ENCODE measurements around the gene HOXC5. TPM values are rescaled to one million over a fixed set of nuclear protein-coding genes. Genes with fewer than 3 reads are reported as not detected.

The HOXC5 gene
- total and polyA plus RNA-seq, 2 donors (not counting 1 experiment from before 2014, with no cell fraction given) = not detected

DNA sequence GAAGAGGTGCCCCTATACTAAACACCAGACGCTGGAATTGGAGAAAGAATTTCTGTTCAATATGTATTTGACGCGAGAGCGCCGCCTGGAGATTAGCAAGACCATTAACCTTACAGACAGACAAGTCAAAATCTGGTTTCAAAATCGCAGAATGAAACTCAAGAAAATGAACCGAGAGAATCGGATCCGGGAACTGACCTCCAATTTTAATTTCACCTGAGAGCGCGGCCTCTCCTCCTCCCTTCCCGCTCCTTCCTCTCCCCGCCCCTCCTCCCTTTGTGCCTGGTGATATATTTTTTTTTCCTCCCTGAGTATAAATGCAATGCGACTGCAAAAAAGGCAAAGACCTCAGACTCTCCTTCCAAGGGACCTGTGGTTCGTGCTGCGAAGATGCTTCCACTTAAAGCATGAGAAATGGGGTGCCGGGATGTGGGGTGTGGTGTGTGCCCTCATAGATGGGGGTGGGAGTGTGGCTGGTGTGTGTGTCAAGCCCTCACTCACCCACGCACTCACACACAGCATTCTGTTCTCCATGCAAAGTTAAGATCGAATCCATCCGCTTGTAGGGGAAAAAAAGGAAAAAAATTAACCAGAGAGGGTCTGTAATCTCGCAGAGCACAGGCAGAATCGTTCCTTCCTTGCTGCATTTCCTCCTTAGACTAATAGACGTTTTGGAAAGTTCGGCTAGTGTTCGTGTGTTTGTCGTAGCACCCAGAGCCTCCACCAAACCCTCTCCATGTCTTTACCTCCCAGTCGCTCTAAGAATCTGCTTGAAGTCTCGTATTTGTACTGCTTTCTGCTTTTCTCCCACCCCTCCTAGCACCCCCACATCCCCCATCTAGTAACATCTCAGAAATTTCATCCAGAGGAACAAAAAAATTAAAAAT, 43.4 kb upstream of the HOXC5 start:
- 2% methylated on average over 13 of the region's 28 CpGs for WGBS (ENCODE audit: insufficient coverage)

More for the DNA sequence above, 43.4 kb upstream of the HOXC5 start:
- Mint-ChIP-seq H3K27ac (no peak overlapping the region), H3K27me3 (peaks cover 92% of the 10 kb centered on the region), H3K9me3 (ENCODE audit: insufficient read depth) (no peaks in the 10 kb centered on the region), H3K4me3 (peak overlapping the region; percentile 18), H3K4me1 (peaks cover 34% of the 10 kb centered on the region)
- Histone ChIP-seq H3K4me3 (ENCODE audit: control extremely low read depth in 1 of 5, extremely low read depth in 1 of 5, insufficient read depth in 1 of 5, low read depth in 2 of 5, low read length in 4 of 5) (no peak overlapping the region), H3K9ac (ENCODE audit: low read length) (no peak overlapping the region), H3K9me3 (ENCODE audit: control extremely low read depth in 1 of 3, control insufficient read depth in 2 of 3, insufficient read depth in 1 of 3, low read length in 2 of 3) (peaks cover 0 to 66% (median 0%) of the 10 kb centered on the region in 3 donors), H2AFZ (ENCODE audit: insufficient read depth, low read depth, low read length, poor library complexity, severe bottlenecking) (no peak overlapping the region), H3K4me2 (replicated peaks; ENCODE audit: low read depth, low read length, poor library complexity, severe bottlenecking) (peak overlapping the region; percentile 37), H3K27ac (ENCODE audit: low read length in 2 of 2) (no peak overlapping the region), H3K36me3 (replicated peaks in 1 of 2; ENCODE audit: control extremely low read depth in 1 of 2, control insufficient read depth in 1 of 2, extremely low read depth in 1 of 2, insufficient read depth in 2 of 2, low read length in 1 of 2) (no peaks in the 10 kb centered on the region), H4K20me1 (ENCODE audit: control insufficient read depth, insufficient read depth, low read length, poor library complexity, severe bottlenecking) (no peaks in the 10 kb centered on the region), H3K27me3 (replicated peaks in 1 of 4; ENCODE audit: control extremely low read depth in 1 of 4, control insufficient read depth in 3 of 4, insufficient read depth in 4 of 4, low read length in 3 of 4) (peaks cover 0 to 98% (median 90%) of the 10 kb centered on the region in 4 experiments), H3K4me1 (ENCODE audit: control insufficient read depth in 2 of 2, insufficient read depth in 2 of 2, low read length in 2 of 2) (peaks cover 25 to 50% of the 10 kb centered on the region in 2 donors), H3K79me2 (ENCODE audit: control insufficient read depth, insufficient read depth, low read length) (no peaks in the 10 kb centered on the region)
- intact Hi-C loops (cut with micrococcal nuclease) = loop anchor here (5.0 kb wide), 1 partner anchor 47 kb away; no protein-coding TSS in a partner anchor
- ChIA-PET POLR2A (no interaction called here), CTCF (interaction anchor here (1.0 to 2.8 kb wide), 5 partner anchors 17 to 202 kb away, joined by 3 to 11 read pairs (median 5); partner anchors contain the start of gene HOXC5)
- peak; percentile 44 for DNase-seq
- peak; percentile 14 for ATAC-seq (ENCODE audit: low read depth)
- peak; percentile 30 for TF ChIP-seq EZH2 (IDR thresholded peaks at IDR 0.05; ENCODE audit: borderline replicate concordance, insufficient read depth, low read depth, low read length, poor library complexity, severe bottlenecking)
- TF ChIP-seq CTCF (IDR thresholded peaks at IDR 0.05) = peak; percentile 26
